Right ventricle myocardium inferior (tissue), 1 donor: Measurements from ENCODE around the gene GRIPAP1. TPM values are rescaled to one million over a fixed set of nuclear protein-coding genes. Genes with fewer than 3 reads are reported as not detected.

Experiments used
- ATAC-seq: fragments of 200-7000 bp; cut with Tn5 transposase; one replicate; pipeline ENCODE4 v1.9.1; 2020; ENCODE audit warnings: mild to moderate bottlenecking, moderate library complexity
- DNase-seq: peaks from one replicate; pipeline ENCODE4 v3.0.0; 2021; ENCODE audit errors: missing footprints
- intact Hi-C: fragments of 100-400 bp; cut with DNase I; formaldehyde crosslinking; loops from one replicate; pipeline ENCODE4 v1.11.0; 2022
- total RNA-seq: library from RNA; stranded (reverse); fragmentation: NEBNext Ultra II Directional; extraction: Animal tissue kit (Norgen Biotek cat#: 25700); gene quantifications from one replicate; pipeline ENCODE4 v1.2.1, GENCODE V29; 2021
- donor health status: DM: no; HTN: yes; CAD: no; lungs with severe emphysema.

The GRIPAP1 gene
- total RNA-seq, 1 donor from 2014 or later = 20.1 TPM

- ATAC-seq (no peak), DNase-seq (no peak)
- intact Hi-C loops = loop anchor here (10.0 kb wide), 1 partner anchor 295 kb away; no protein-coding TSS in a partner anchor
These were observed 62.4 kb downstream of the GRIPAP1 start for GRCh38 chrX:48939524-48940228.

- no peak for ATAC-seq
- intact Hi-C loops = no loop called here
- no peak for DNase-seq
These were observed 63.2 kb downstream of the GRIPAP1 start for GRCh38 chrX:48938721-48939425.

GRCh38 chrX:48937054-48937907, 64.8 kb downstream of the GRIPAP1 start:
- peak; percentile 80 for DNase-seq
- intact Hi-C loops = no loop called here
- ATAC-seq = peak; percentile 39

- intact Hi-C loops = no loop called here
- DNase-seq (no peak), ATAC-seq (no peak)
These were observed 65.5 kb downstream of the GRIPAP1 start for GRCh38 chrX:48936429-48937053.

GRCh38 chrX:48935301-48935670, 66.8 kb downstream of the GRIPAP1 start:
- intact Hi-C loops = no loop called here
- ATAC-seq (no peak), DNase-seq (no peak)

GRCh38 chrX:48934581-48935300, 67.3 kb downstream of the GRIPAP1 start:
- intact Hi-C loops = no loop called here
- no peak for ATAC-seq

GRCh38 chrX:48933757-48934156, 68.3 kb downstream of the GRIPAP1 start:
- ATAC-seq (no peak), DNase-seq (no peak)
- intact Hi-C loops = no loop called here

More at GRCh38 chrX:48934581-48935300, 67.3 kb downstream of the GRIPAP1 start:
- no peak for DNase-seq

GRCh38 chrX:48927736-48928382, 74.2 kb downstream of the GRIPAP1 start:
- no peak for DNase-seq
- ATAC-seq = no peak
- intact Hi-C loops = no loop called here

GRCh38 chrX:48927123-48927522, 74.9 kb downstream of the GRIPAP1 start:
- ATAC-seq (no peak), DNase-seq (no peak)
- intact Hi-C loops = no loop called here

- no peak for ATAC-seq
- intact Hi-C loops = no loop called here
- no peak for DNase-seq
These were observed 77.8 kb downstream of the GRIPAP1 start for GRCh38 chrX:48924270-48924669.

GRCh38 chrX:48923771-48924170, 78.3 kb downstream of the GRIPAP1 start:
- DNase-seq (no peak), ATAC-seq (no peak)
- intact Hi-C loops = no loop called here

Other genes starting within 250 kb of the GRIPAP1 start
- not detected for gene GLOD5, start 240.5 kb downstream of the GRIPAP1 start, total RNA-seq
- gene GATA1, start 215.7 kb downstream of the GRIPAP1 start, total RNA-seq = 0.16 TPM
- 37.3 TPM for gene HDAC6, start 200.2 kb downstream of the GRIPAP1 start, total RNA-seq
- not detected for gene ERAS, start 175.8 kb downstream of the GRIPAP1 start, total RNA-seq
- gene PCSK1N, start 166.7 kb downstream of the GRIPAP1 start, total RNA-seq = not detected
- gene TIMM17B, start 104.5 kb downstream of the GRIPAP1 start, total RNA-seq = 80.5 TPM
- 58.6 TPM for gene PQBP1, start 104.3 kb downstream of the GRIPAP1 start, total RNA-seq
- 11.6 TPM for gene SLC35A2, start 90.6 kb downstream of the GRIPAP1 start, total RNA-seq
- 3.2 TPM for gene PIM2, start 83.2 kb downstream of the GRIPAP1 start, total RNA-seq
- gene OTUD5, start 44.7 kb downstream of the GRIPAP1 start, total RNA-seq = 19.8 TPM
- 0.68 TPM for gene KCND1, start 30.4 kb downstream of the GRIPAP1 start, total RNA-seq
- gene TFE3, start 41.1 kb upstream of the GRIPAP1 start, total RNA-seq = 24.8 TPM
- gene CCDC120, start 56.7 kb upstream of the GRIPAP1 start, total RNA-seq = 1.4 TPM
- gene PRAF2, start 71.7 kb upstream of the GRIPAP1 start, total RNA-seq = 7.1 TPM
- 67.1 TPM for gene WDR45, start 77.6 kb upstream of the GRIPAP1 start, total RNA-seq
- 19.0 TPM for gene GPKOW, start 121.5 kb upstream of the GRIPAP1 start, total RNA-seq
- 4.3 TPM for gene MAGIX, start 160.5 kb upstream of the GRIPAP1 start, total RNA-seq
- gene PLP2, start 169.6 kb upstream of the GRIPAP1 start, total RNA-seq = 67.0 TPM
- 15.1 TPM for gene PRICKLE3, start 184.1 kb upstream of the GRIPAP1 start, total RNA-seq
- 1.8 TPM for gene SYP, start 197.9 kb upstream of the GRIPAP1 start, total RNA-seq
- not detected for gene CACNA1F, start 231.1 kb upstream of the GRIPAP1 start, total RNA-seq
- 10.8 TPM for gene CCDC22, start 233.2 kb upstream of the GRIPAP1 start, total RNA-seq